Measurements from ENCODE around the gene GPX6. TPM values are rescaled to one million over a fixed set of nuclear protein-coding genes. Genes with fewer than 3 reads are reported as not detected.

GPX6 gene
- total RNA-seq, 4 donors from 2014 or later, result not detected

DNA sequence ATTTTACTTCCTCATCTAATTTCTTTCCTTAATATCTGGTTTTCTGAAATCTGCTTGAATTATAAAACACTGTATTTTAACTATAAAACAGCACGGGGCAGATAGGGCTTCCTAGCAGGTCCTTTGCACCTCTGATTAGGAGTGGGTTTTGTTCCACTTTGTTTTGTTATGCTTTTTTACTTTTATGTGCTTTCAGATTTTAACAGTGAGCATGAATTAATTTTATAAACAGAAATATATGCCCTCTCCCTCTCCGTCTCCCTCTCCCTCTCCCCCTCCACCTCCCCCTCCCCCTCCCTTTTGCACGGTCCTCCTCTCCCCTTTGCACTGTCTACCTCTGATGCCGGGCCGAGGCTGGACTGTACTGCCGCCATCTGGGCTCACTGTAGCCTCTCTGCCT, 14.3 kb downstream of the GPX6 start:
- no peaks in the 10 kb centered on the region for H3K4me1 ChIP-seq

DNA sequence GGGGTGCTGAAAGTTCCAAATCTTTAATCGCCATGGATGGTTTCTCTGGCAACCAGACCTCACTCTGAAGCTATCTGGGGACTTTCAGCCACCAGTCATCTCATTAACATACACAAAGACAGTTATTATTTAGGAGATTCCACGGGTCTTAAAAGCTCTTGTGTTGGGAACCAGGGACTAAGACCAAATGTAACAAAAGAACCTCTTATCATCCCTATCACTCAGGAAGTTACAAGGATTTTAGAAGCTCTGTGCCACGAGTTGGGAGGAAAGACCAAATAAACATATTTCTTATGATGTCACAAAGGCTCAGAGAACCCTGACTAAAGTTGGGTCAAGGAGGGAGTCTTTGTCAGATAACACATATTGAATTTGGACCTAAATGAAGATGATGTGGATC, 17.7 kb downstream of the GPX6 start:
- Histone ChIP-seq H3K36me3 (no peaks in the 10 kb centered on the region), H3K9me3 (no peaks in the 10 kb centered on the region), H3K27me3 (no peaks in the 10 kb centered on the region), H3K4me3 (no peak overlapping the region), H3K27ac (no peak overlapping the region), H3K4me1 (no peaks in the 10 kb centered on the region)
- DNase-seq (no peak), ATAC-seq (no peak)
- in situ Hi-C loops (cut with MboI; ENCODE audit: low sequenced_read_pairs in 4 of 4) (no loop called here), intact Hi-C loops (cut with DNase I; ENCODE audit: low total_unique reads) (no loop called here)
- TF ChIP-seq POLR2A (IDR thresholded peaks at IDR 0.05), result no peak
- TF ChIP-seq, protein P1, sequence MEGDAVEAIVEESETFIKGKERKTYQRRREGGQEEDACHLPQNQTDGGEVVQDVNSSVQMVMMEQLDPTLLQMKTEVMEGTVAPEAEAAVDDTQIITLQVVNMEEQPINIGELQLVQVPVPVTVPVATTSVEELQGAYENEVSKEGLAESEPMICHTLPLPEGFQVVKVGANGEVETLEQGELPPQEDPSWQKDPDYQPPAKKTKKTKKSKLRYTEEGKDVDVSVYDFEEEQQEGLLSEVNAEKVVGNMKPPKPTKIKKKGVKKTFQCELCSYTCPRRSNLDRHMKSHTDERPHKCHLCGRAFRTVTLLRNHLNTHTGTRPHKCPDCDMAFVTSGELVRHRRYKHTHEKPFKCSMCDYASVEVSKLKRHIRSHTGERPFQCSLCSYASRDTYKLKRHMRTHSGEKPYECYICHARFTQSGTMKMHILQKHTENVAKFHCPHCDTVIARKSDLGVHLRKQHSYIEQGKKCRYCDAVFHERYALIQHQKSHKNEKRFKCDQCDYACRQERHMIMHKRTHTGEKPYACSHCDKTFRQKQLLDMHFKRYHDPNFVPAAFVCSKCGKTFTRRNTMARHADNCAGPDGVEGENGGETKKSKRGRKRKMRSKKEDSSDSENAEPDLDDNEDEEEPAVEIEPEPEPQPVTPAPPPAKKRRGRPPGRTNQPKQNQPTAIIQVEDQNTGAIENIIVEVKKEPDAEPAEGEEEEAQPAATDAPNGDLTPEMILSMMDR (IDR thresholded peaks at IDR 0.05 in 4 of 5, conservative IDR thresholded peaks at IDR 0.05 in 1 of 5), result no peak

More for the DNA sequence above, 14.3 kb downstream of the GPX6 start:
- in situ Hi-C loops (cut with MboI; ENCODE audit: low sequenced_read_pairs in 4 of 4) (no loop called here), intact Hi-C loops (cut with DNase I; ENCODE audit: low total_unique reads) (no loop called here)
- DNase-seq (no peak), ATAC-seq (no peak)
- no peaks in the 10 kb centered on the region for H3K9me3 ChIP-seq
- TF ChIP-seq, protein P1 (IDR thresholded peaks at IDR 0.05 in 4 of 5, conservative IDR thresholded peaks at IDR 0.05 in 1 of 5), result no peak
- no peak for TF ChIP-seq POLR2A (IDR thresholded peaks at IDR 0.05)
- no peaks in the 10 kb centered on the region for H3K36me3 ChIP-seq
- H3K4me3 ChIP-seq, result no peak overlapping the region
- no peak overlapping the region for H3K27ac ChIP-seq
- H3K27me3 ChIP-seq, result no peaks in the 10 kb centered on the region

DNA sequence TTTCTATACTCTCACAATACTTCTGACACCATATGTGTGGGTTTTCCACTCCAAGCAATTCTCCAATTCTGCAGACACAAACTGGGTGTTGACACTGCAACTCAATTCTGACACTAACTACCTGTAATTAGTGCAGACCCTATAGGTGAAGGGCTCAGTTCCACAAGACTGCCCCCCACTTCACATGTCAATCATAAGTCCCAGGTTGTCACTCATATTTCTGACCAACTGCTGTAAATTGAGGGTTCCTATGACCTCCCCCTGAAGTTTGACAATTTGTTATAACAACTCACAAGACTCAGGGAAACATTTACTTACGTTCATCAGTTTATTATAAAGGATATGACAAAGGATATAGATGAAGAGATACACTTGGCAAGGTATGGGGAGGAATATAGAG, 18.3 kb downstream of the GPX6 start:
- Histone ChIP-seq H3K36me3 (no peaks in the 10 kb centered on the region), H3K27ac (no peak overlapping the region), H3K27me3 (no peaks in the 10 kb centered on the region), H3K4me3 (no peak overlapping the region), H3K4me1 (no peaks in the 10 kb centered on the region), H3K9me3 (no peaks in the 10 kb centered on the region)
- DNase-seq (no peak), ATAC-seq (no peak)
- intact Hi-C loops (cut with DNase I; ENCODE audit: low total_unique reads), result no loop called here
- in situ Hi-C loops (cut with MboI; ENCODE audit: low sequenced_read_pairs in 4 of 4), result no loop called here
- TF ChIP-seq, protein P1 (IDR thresholded peaks at IDR 0.05 in 4 of 5, conservative IDR thresholded peaks at IDR 0.05 in 1 of 5), result no peak
- no peak for TF ChIP-seq POLR2A (IDR thresholded peaks at IDR 0.05)

DNA sequence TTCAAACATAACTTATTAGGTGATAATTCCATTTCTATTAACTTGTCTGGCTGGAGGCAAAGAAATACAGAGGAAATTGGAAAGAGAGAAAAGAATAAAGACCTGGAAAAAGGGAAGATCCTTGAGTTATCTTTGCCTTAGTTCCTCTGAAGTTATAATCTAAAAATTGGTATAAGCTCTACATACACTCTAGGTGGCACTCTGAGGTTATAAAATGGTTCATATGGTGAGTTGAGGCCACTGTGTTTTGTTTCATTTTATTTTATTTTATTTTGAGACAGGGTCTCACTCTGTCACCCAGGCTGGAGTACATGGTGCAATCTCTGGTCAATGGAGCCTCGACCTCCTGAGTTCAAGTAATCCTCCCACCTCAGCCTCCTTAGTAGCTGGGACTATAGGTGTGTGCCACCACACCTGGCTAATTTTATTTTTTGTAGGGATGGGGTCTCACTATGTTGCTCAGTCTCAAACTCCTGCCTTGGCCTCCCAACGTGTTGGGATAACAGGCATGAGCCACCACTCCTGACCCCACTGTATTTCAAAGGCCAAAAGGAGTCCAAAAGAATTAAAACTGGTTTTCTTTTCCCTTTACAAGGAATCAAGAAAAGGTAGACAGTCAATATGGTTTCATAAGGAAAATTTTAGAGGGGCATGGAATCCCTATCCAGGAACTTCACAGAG, 19.4 kb downstream of the GPX6 start:
- H3K27me3 ChIP-seq, result peaks cover 0 to 4% (median 4%) of the 10 kb centered on the region in 3 donors
- no peak overlapping the region for H3K4me3 ChIP-seq
- no peaks in the 10 kb centered on the region for H3K36me3 ChIP-seq
- in situ Hi-C loops (cut with MboI; ENCODE audit: low sequenced_read_pairs in 4 of 4), result no loop called here
- no peak overlapping the region for H3K27ac ChIP-seq
- no peaks in the 10 kb centered on the region for H3K4me1 ChIP-seq
- intact Hi-C loops (cut with DNase I; ENCODE audit: low total_unique reads), result no loop called here
- H3K9me3 ChIP-seq, result no peaks in the 10 kb centered on the region
- DNase-seq (no peak), ATAC-seq (no peak)
- TF ChIP-seq, protein P1 (IDR thresholded peaks at IDR 0.05 in 4 of 5, conservative IDR thresholded peaks at IDR 0.05 in 1 of 5), result no peak
- no peak for TF ChIP-seq POLR2A (IDR thresholded peaks at IDR 0.05)

DNA sequence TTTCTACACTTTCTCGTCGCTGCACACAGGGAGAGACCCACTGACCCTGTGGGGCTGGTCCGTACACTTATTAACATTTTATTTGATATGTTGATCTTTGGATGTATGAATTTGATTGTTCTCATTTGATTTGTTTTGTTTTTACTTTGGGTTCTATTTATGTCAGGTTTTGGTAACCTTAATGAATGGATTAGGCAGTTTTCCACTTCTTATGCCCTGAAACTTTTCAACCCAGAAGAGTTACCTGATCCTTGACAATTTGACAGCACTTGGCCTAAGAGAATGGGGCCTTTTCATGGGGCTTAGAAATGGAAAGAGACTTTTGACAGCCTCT, 23.6 kb downstream of the GPX6 start:
- Histone ChIP-seq H3K9me3 (no peaks in the 10 kb centered on the region), H3K36me3 (no peaks in the 10 kb centered on the region), H3K27ac (no peak overlapping the region), H3K27me3 (peaks cover 7 to 25% (median 18%) of the 10 kb centered on the region in 3 donors), H3K4me3 (no peak overlapping the region), H3K4me1 (no peaks in the 10 kb centered on the region)
- ATAC-seq (no peak), DNase-seq (no peak)
- intact Hi-C loops (cut with DNase I; ENCODE audit: low total_unique reads) (no loop called here), in situ Hi-C loops (cut with MboI; ENCODE audit: low sequenced_read_pairs in 4 of 4) (no loop called here)
- TF ChIP-seq, protein P1 (IDR thresholded peaks at IDR 0.05 in 4 of 5, conservative IDR thresholded peaks at IDR 0.05 in 1 of 5), result no peak
- TF ChIP-seq POLR2A (IDR thresholded peaks at IDR 0.05), result no peak
